GM23248 (cell line): ENCODE measurements around the gene ATXN2L. TPM values are rescaled to one million over a fixed set of nuclear protein-coding genes. Genes with fewer than 3 reads are reported as not detected.
"Not testable (repeated sequence)": the region's sequence is repeated elsewhere in the genome, so short reads cannot be mapped to it uniquely, and the experiment has no call there.

Source experiments
- DNase-seq: peaks from one replicate; pipeline ENCODE4 v3.0.0-alpha.2; 2015
- H2AFZ ChIP-seq: fragments of 200-600 bp; sonication (generic); 2 replicates; pipeline ENCODE4 v1.6.1; 2016; ENCODE audit warnings: antibody characterized with exemption
- H3F3A ChIP-seq: fragments of 200-600 bp; sonication (generic); 2 replicates; pipeline ENCODE4 v1.6.1; 2016; ENCODE audit warnings: mild to moderate bottlenecking, antibody characterized with exemption, mixed run types; ENCODE audit not compliant: insufficient read depth
- H3K27ac ChIP-seq: fragments of 200-600 bp; sonication (generic); 2 replicates; pipeline ENCODE4 v1.5.1; 2016; ENCODE audit warnings: mild to moderate bottlenecking
- H3K27me3 ChIP-seq: fragments of 200-600 bp; sonication (generic); replicated peaks from 2 replicates; pipeline ENCODE4 v1.6.1; 2016; ENCODE audit warnings: mild to moderate bottlenecking; ENCODE audit not compliant: insufficient read depth
- H3K36me3 ChIP-seq: fragments of 200-600 bp; sonication (generic); 2 replicates; pipeline ENCODE4 v1.6.1; 2016; ENCODE audit warnings: low read depth, mild to moderate bottlenecking
- H3K4me1 ChIP-seq: fragments of 200-600 bp; sonication (generic); 2 replicates; pipeline ENCODE4 v1.6.1; 2016; ENCODE audit warnings: mild to moderate bottlenecking; ENCODE audit not compliant: insufficient read depth
- H3K4me2 ChIP-seq: fragments of 200-600 bp; sonication (generic); one replicate; pipeline ENCODE4 v1.6.1; 2016; ENCODE audit warnings: mild to moderate bottlenecking; ENCODE audit not compliant: unreplicated experiment
- H3K4me3 ChIP-seq: fragments of 200-600 bp; sonication (generic); 2 replicates; pipeline ENCODE4 v1.5.1; 2016; ENCODE audit warnings: mild to moderate bottlenecking
- H3K79me2 ChIP-seq: fragments of 200-600 bp; sonication (generic); 2 replicates; pipeline ENCODE4 v1.6.1; 2016; ENCODE audit warnings: mild to moderate bottlenecking; ENCODE audit not compliant: insufficient read depth
- H3K9ac ChIP-seq: fragments of 200-600 bp; sonication (generic); 2 replicates; pipeline ENCODE4 v1.6.1; 2016; ENCODE audit warnings: mild to moderate bottlenecking
- H3K9me2 ChIP-seq: fragments of 200-600 bp; sonication (generic); 2 replicates; pipeline ENCODE4 v1.6.1; 2016; ENCODE audit warnings: mixed run types, mild to moderate bottlenecking, moderate library complexity; ENCODE audit not compliant: insufficient read depth
- H3K9me3 ChIP-seq: fragments of 200-600 bp; sonication (generic); one replicate; pipeline ENCODE4 v1.6.1; 2017; ENCODE audit warnings: low read depth
- H4K20me1 ChIP-seq: fragments of 200-600 bp; sonication (generic); 2 replicates; pipeline ENCODE4 v1.6.0; 2016; ENCODE audit not compliant: insufficient read depth
- EZH2 ChIP-seq: fragments of 200-600 bp; sonication (generic); IDR thresholded peaks from 2 replicates; pipeline ENCODE4 v1.6.1; 2018; ENCODE audit warnings: antibody characterized with exemption, mild to moderate bottlenecking; ENCODE audit not compliant: insufficient read depth, poor library complexity, severe bottlenecking
- EZH2phosphoT487 ChIP-seq: fragments of 200-600 bp; sonication (generic); IDR thresholded peaks from 2 replicates; pipeline ENCODE4 v1.6.1; 2018; ENCODE audit warnings: antibody characterized with exemption, moderate library complexity, mild to moderate bottlenecking, low read depth; ENCODE audit not compliant: insufficient read depth
- WGBS, 2 experiments: methylation state at CpG; one replicate each; pipeline ENCODE4 v1.1.6; 2015 to 2017; ENCODE audit warnings: low lambda C conversion rate in 2 of 2, low coverage in 1 of 2; ENCODE audit errors: missing lambda C conversion rate in 2 of 2; 5-methylcytosine and 5-hydroxymethylcytosine counted together
- in situ Hi-C: fragments of 300-500 bp; cut with MboI; formaldehyde crosslinking; loops from 2 replicates; pipeline ENCODE4 v1.15.0; 2020
- polyA plus RNA-seq: library from polyadenylated mRNA; unstranded; fragments of >200 nt; fragmentation: Nextera tagmentation; extraction: Ambion mirVana; gene quantifications from 2 replicates; pipeline ENCODE4 v1.2.1, GENCODE V29; 2016
- total RNA-seq: library from RNA; depleted of rRNA; stranded (reverse); fragments of >200 nt; shearing (Covaris generic); gene quantifications from 2 replicates; pipeline ENCODE4 v1.2.3, GENCODE V29; 2014; rRNA removed

ATXN2L gene
- total RNA-seq (37.2 and 43.1 TPM in 2 replicates), polyA plus RNA-seq (50.7 and 53.1 TPM in 2 replicates)

- WGBS, 2 experiments, result 1% methylated on average over 37 to 70 of the region's 91 CpGs
- peaks cover 26% of the 10 kb centered on the region for H3K4me1 ChIP-seq
- peak within 1 kb of the TSS; percentile 82 for H3K4me2 ChIP-seq
- H3K79me2 ChIP-seq, result peaks cover 78% of the 10 kb centered on the region
- peak within 1 kb of the TSS; percentile 94 for H3K9ac ChIP-seq
- DNase-seq, result peak; percentile 99
- H3K27me3 ChIP-seq, result no peaks in the 10 kb centered on the region
- peak within 1 kb of the TSS; percentile 91 for H3K4me3 ChIP-seq
- no peaks in the 10 kb centered on the region for H3K9me2 ChIP-seq
- H2AFZ ChIP-seq, result peak within 1 kb of the TSS; percentile 92
- H3F3A ChIP-seq, result peaks cover 4% of the 10 kb centered on the region; the same call in 1 of the 2 replicates
- TF ChIP-seq EZH2phosphoT487, result no peak
- TF ChIP-seq EZH2, result no peak
- no peaks in the 10 kb centered on the region for H3K9me3 ChIP-seq
- peaks cover 6% of the 10 kb centered on the region; the same call in 1 of the 2 replicates for H4K20me1 ChIP-seq
- peak within 1 kb of the TSS; percentile 89 for H3K27ac ChIP-seq
- peaks cover 22% of the 10 kb centered on the region for H3K36me3 ChIP-seq
- in situ Hi-C loops, result no loop called here
Measured at GRCh38 chr16:28822520-28823290, at the start of gene ATXN2L. Gene ATXN2L (plus strand): TSS chr16:28822999. CDS start chr16:28823260, 261 bp downstream.

- H3F3A ChIP-seq, H3K9me2 ChIP-seq, H2AFZ ChIP-seq, H3K4me3 ChIP-seq, in situ Hi-C loops, H3K9me3 ChIP-seq, H3K9ac ChIP-seq, DNase-seq, H3K27ac ChIP-seq, H3K4me2 ChIP-seq, H4K20me1 ChIP-seq, H3K4me1 ChIP-seq, H3K27me3 ChIP-seq, H3K36me3 ChIP-seq, H3K79me2 ChIP-seq: not testable (repeated sequence)
- no CpG with 5 or more reads among the region's 6 CpGs for WGBS, 2 experiments
Measured at GRCh38 chr16:28781697-28782096, 41.1 kb upstream of the ATXN2L start.

GRCh38 chr16:28782357-28782756 lies 40.4 kb upstream of the ATXN2L start:
- H2AFZ ChIP-seq, in situ Hi-C loops: not testable (repeated sequence)
- no CpG with 5 or more reads among the region's 4 CpGs for WGBS, 2 experiments

GRCh38 chr16:28802235-28803019 lies 20.4 kb upstream of the ATXN2L start:
- H3K79me2 ChIP-seq, H2AFZ ChIP-seq, H3K9me3 ChIP-seq, H4K20me1 ChIP-seq, H3K4me1 ChIP-seq, H3K9me2 ChIP-seq, H3K9ac ChIP-seq, H3K27me3 ChIP-seq, H3K4me2 ChIP-seq, H3F3A ChIP-seq, in situ Hi-C loops, H3K36me3 ChIP-seq, DNase-seq, H3K4me3 ChIP-seq: not testable (repeated sequence)
- peak overlapping the region; percentile 79; the same call in 1 of the 2 replicates for H3K27ac ChIP-seq
- 68 to 74% methylated on average over 5 of the region's 13 CpGs for WGBS, 2 experiments

More at GRCh38 chr16:28782357-28782756, 40.4 kb upstream of the ATXN2L start:
- not testable (repeated sequence) for H3K36me3 ChIP-seq, H3K9ac ChIP-seq, H3K4me1 ChIP-seq, H3K4me2 ChIP-seq, H4K20me1 ChIP-seq, H3F3A ChIP-seq, DNase-seq, H3K27me3 ChIP-seq, H3K27ac ChIP-seq, H3K9me2 ChIP-seq, H3K9me3 ChIP-seq, H3K4me3 ChIP-seq, H3K79me2 ChIP-seq

- in situ Hi-C loops, H3K79me2 ChIP-seq, H3K4me2 ChIP-seq, H3K27me3 ChIP-seq, H3K27ac ChIP-seq, DNase-seq, H2AFZ ChIP-seq, H3K4me3 ChIP-seq, H3K4me1 ChIP-seq, H3F3A ChIP-seq, H3K36me3 ChIP-seq, H3K9ac ChIP-seq, H3K9me2 ChIP-seq, H3K9me3 ChIP-seq, H4K20me1 ChIP-seq: not testable (repeated sequence)
- WGBS, 2 experiments, result no CpG with 5 or more reads among the region's 11 CpGs
Measured at GRCh38 chr16:28807445-28808120, 15.2 kb upstream of the ATXN2L start.
